HFFc6 (cell line): ENCODE data around the gene LRRC42. TPM values are rescaled to one million over a fixed set of nuclear protein-coding genes. Genes with fewer than 3 reads are reported as not detected.
"Not testable (repeated sequence)": the region's sequence is repeated elsewhere in the genome, so short reads cannot be mapped to it uniquely, and the experiment has no call there.

ENCODE experiments used
- DNase-seq: peaks from one replicate; pipeline ENCODE4 v3.0.0-alpha.2; 2018
- H3K27ac Mint-ChIP-seq: 2 replicates; pipeline ENCODE4 v1.8.0; 2020; ENCODE audit warnings: mild to moderate bottlenecking, mixed read lengths
- H3K27me3 Mint-ChIP-seq: 2 replicates; pipeline ENCODE4 v1.8.0; 2021; ENCODE audit warnings: mild to moderate bottlenecking, moderate library complexity, mixed read lengths; ENCODE audit not compliant: insufficient read depth
- H3K36me3 Mint-ChIP-seq: 2 replicates; pipeline ENCODE4 v1.8.0; 2021; ENCODE audit warnings: low read depth, mixed read lengths
- H3K4me1 Mint-ChIP-seq: 2 replicates; pipeline ENCODE4 v1.8.0; 2020; ENCODE audit warnings: low read depth, mixed read lengths
- H3K4me3 Mint-ChIP-seq: 2 replicates; pipeline ENCODE4 v1.8.0; 2020; ENCODE audit warnings: mild to moderate bottlenecking, moderate library complexity, mixed read lengths
- H3K9me3 Mint-ChIP-seq: 2 replicates; pipeline ENCODE4 v1.8.0; 2020; ENCODE audit warnings: mild to moderate bottlenecking, mixed read lengths
- CTCF ChIP-seq: fragments of 200-600 bp; sonication (generic); IDR thresholded peaks from 2 replicates; pipeline ENCODE4 v1.5.0; 2021; ENCODE audit warnings: antibody characterized with exemption, mild to moderate bottlenecking
- total RNA-seq, 6 experiments: library from RNA; stranded (reverse); fragmentation: NEBNext Ultra II Directional; extraction: Animal tissue kit (Norgen Biotek cat#: 25700); gene quantifications; 2 replicates in 1 of 6; 3 replicates in 5 of 6; pipeline ENCODE4 v1.2.3, GENCODE V29; 2021

Gene LRRC42
- total RNA-seq, 6 experiments from 2014 or later, result 36.3 to 44.2 (median 42.2) TPM

- Mint-ChIP-seq H3K27ac (peak overlapping the region; percentile 9), H3K27me3 (no peaks in the 10 kb centered on the region), H3K9me3 (no peaks in the 10 kb centered on the region), H3K4me3 (no peak overlapping the region), H3K36me3 (peaks cover 29% of the 10 kb centered on the region), H3K4me1 (peaks cover 26% of the 10 kb centered on the region)
- no peak for DNase-seq
- no peak for TF ChIP-seq CTCF
These were observed 18.0 kb downstream of the LRRC42 start for GRCh38 chr1:53964109-53964508.

GRCh38 chr1:53966794-53967193, 20.6 kb downstream of the LRRC42 start:
- no peak for TF ChIP-seq CTCF
- Mint-ChIP-seq H3K4me1 (peaks cover 31% of the 10 kb centered on the region), H3K27me3 (no peaks in the 10 kb centered on the region), H3K27ac (no peak overlapping the region), H3K36me3 (peaks cover 34% of the 10 kb centered on the region), H3K4me3 (no peak overlapping the region), H3K9me3 (no peaks in the 10 kb centered on the region)
- DNase-seq, result no peak

- peaks cover 36% of the 10 kb centered on the region for H3K4me1 Mint-ChIP-seq
- no peak; the same call in 1 of the 2 replicates for TF ChIP-seq CTCF
- peaks cover 28% of the 10 kb centered on the region for H3K36me3 Mint-ChIP-seq
- H3K4me3 Mint-ChIP-seq, result no peak overlapping the region
- no peaks in the 10 kb centered on the region for H3K9me3 Mint-ChIP-seq
- no peak overlapping the region; the same call in 1 of the 2 replicates for H3K27ac Mint-ChIP-seq
- DNase-seq, result no peak
- no peaks in the 10 kb centered on the region for H3K27me3 Mint-ChIP-seq
These were observed 21.4 kb downstream of the LRRC42 start for GRCh38 chr1:53967409-53968124.

- Mint-ChIP-seq H3K9me3 (no peaks in the 10 kb centered on the region), H3K27ac (no peak overlapping the region), H3K27me3 (no peaks in the 10 kb centered on the region), H3K4me3 (no peak overlapping the region), H3K4me1 (peaks cover 36% of the 10 kb centered on the region), H3K36me3 (peaks cover 30% of the 10 kb centered on the region)
- no peak for DNase-seq
- no peak for TF ChIP-seq CTCF
These were observed 22.0 kb downstream of the LRRC42 start for GRCh38 chr1:53968125-53968513.

- H3K4me3 Mint-ChIP-seq, DNase-seq, H3K27me3 Mint-ChIP-seq, H3K27ac Mint-ChIP-seq, H3K9me3 Mint-ChIP-seq: not testable (repeated sequence)
- H3K4me1 Mint-ChIP-seq, result peaks cover 26% of the 10 kb centered on the region
- peaks cover 30% of the 10 kb centered on the region for H3K36me3 Mint-ChIP-seq
These were observed 23.2 kb downstream of the LRRC42 start for GRCh38 chr1:53969323-53969722.

- no peaks in the 10 kb centered on the region for H3K27me3 Mint-ChIP-seq
- peak; percentile 37 for DNase-seq
- H3K27ac Mint-ChIP-seq, result peak overlapping the region; percentile 58
- no peak overlapping the region for H3K4me3 Mint-ChIP-seq
- peaks cover 35% of the 10 kb centered on the region for H3K36me3 Mint-ChIP-seq
- no peak for TF ChIP-seq CTCF
- no peaks in the 10 kb centered on the region for H3K9me3 Mint-ChIP-seq
- peaks cover 24% of the 10 kb centered on the region for H3K4me1 Mint-ChIP-seq
These were observed 25.6 kb downstream of the LRRC42 start for GRCh38 chr1:53971718-53972117.
